NCI-H226 (cell line): Measurements from ENCODE around the gene NR2F1.

Source experiments
- DNase-seq: peaks from one replicate; pipeline ENCODE4 v3.0.0-alpha.2; 2015

NR2F1 gene

GRCh38 chr5:93642526-93642925 lies 59.5 kb downstream of the NR2F1 start:
- DNase-seq, result no peak
